Ovary (tissue), 9 donors: ENCODE data around the gene THSD7A. TPM values are rescaled to one million over a fixed set of nuclear protein-coding genes. Genes with fewer than 3 reads are reported as not detected.

Source experiments
- DNase-seq, 5 donors: peaks; one replicate each; pipeline ENCODE4 v3.0.0-alpha.2; 2019 to 2020
- H3K27ac ChIP-seq, 2 donors: fragments of 200-600 bp; one replicate each; pipeline versions ENCODE4 v1.5.1 to v1.8.0; 2019 to 2022
- H3K27me3 ChIP-seq: fragments of 200-600 bp; one replicate; pipeline ENCODE4 v1.8.0; 2022
- H3K36me3 ChIP-seq: fragments of 200-600 bp; sonication (generic); one replicate; pipeline ENCODE4 v1.5.1; 2019
- H3K4me1 ChIP-seq: one replicate; pipeline ENCODE4 v1.8.1; 2013; ENCODE audit warnings: mild to moderate bottlenecking, moderate library complexity; ENCODE audit not compliant: insufficient read depth
- H3K4me3 ChIP-seq: fragments of 200-600 bp; sonication (generic); one replicate; pipeline ENCODE4 v1.5.1; 2017
- H3K9me3 ChIP-seq, 2 donors: fragments of 200-600 bp in 1 of 2; sonication (generic) in 1 of 2; one replicate each; pipeline versions ENCODE4 v1.5.1 to v1.8.1; 2013 to 2019; ENCODE audit warnings: mild to moderate bottlenecking in 1 of 2, moderate library complexity in 1 of 2
- CTCF ChIP-seq, 3 donors: fragments of 450-650 bp in 2 of 3; fragments of 200-600 bp in 1 of 3; IDR thresholded peaks; one replicate each; pipeline versions ENCODE4 v1.5.1 to v1.8.0; 2016 to 2022; ENCODE audit warnings: antibody characterized with exemption in 3 of 3, mild to moderate bottlenecking in 1 of 3
- EP300 ChIP-seq: sonication (generic); formaldehyde crosslinking; IDR thresholded peaks from one replicate; pipeline ENCODE4 v1.6.1; 2017; ENCODE audit warnings: antibody characterized with exemption
- POLR2A ChIP-seq: fragments of 450-650 bp; IDR thresholded peaks from one replicate; pipeline ENCODE4 v1.6.1; 2017; ENCODE audit warnings: antibody characterized with exemption, mild to moderate bottlenecking, moderate library complexity
- WGBS, 3 donors: extraction: QIAGEN DNeasy Blood & Tissue Kit in 1 of 3; methylation state at CpG; one replicate each; pipeline versions ENCODE4 v1.1.5 to v1.1.7; 2013 to 2017; 5-methylcytosine and 5-hydroxymethylcytosine counted together
- intact Hi-C, 4 donors: fragments of 100-400 bp; cut with DNase I; formaldehyde crosslinking; loops; one replicate each; pipeline versions ENCODE4 v1.11.0 to v1.15.1; 2022 to 2023
- polyA plus RNA-seq, 2 donors: library from polyadenylated mRNA; stranded (reverse); fragments of 200-250 nt in 1 of 2; fragments of 350-450 nt in 1 of 2; fragmentation: Illumina TruSeq in 1 of 2; extraction: RNeasy Lipid Tissue Mini Kit (QIAGEN cat#74804) in 1 of 2; gene quantifications; one replicate each; pipeline ENCODE4 v1.2.3, GENCODE V29; 2013 to 2014
- total RNA-seq, 7 donors: library from RNA; depleted of rRNA in 2 of 7; stranded (reverse); fragments of >200 nt in 2 of 7; fragmentation: NEBNext Ultra II Directional in 3 of 7; extraction: Animal tissue kit (Norgen Biotek cat#: 25700) in 3 of 7; gene quantifications; one replicate each; pipeline versions ENCODE4 v1.1.0 to v1.2.4, GENCODE V29; 2016 to 2023
- donor health status: DM: no; HTN: no; CAD: no; lungs with moderate emphysema.
- donor health status: DM: no; HTN: no; CAD: no.
- donor health status: Bipolar disorder and iron deficiency.
- donor health status: DM: yes; HTN: yes; CAD: no.
- donor health status: DM: no; HTN: no; CAD: no.
- donor health status: DM: yes; HTN: yes; CAD: no.

Gene THSD7A
- total and polyA plus RNA-seq, 9 donors = 1.8 to 12.1 (median 3.6) TPM

- no peak for TF ChIP-seq EP300
- no peak for TF ChIP-seq POLR2A
- no peak for TF ChIP-seq CTCF (IDR thresholded peaks at IDR 0.05)
- no peak overlapping the region for H3K4me3 ChIP-seq
- H3K27ac ChIP-seq = no peak overlapping the region
- peaks cover 1% of the 10 kb centered on the region for H3K4me1 ChIP-seq
- DNase-seq = no peak
- 28 to 32% (median 29%) methylated on average over 2 of the region's 2 CpGs for WGBS, 3 donors
- intact Hi-C loops = no loop called here
- no peaks in the 10 kb centered on the region for H3K27me3 ChIP-seq
- no peaks in the 10 kb centered on the region for H3K9me3 ChIP-seq
- H3K36me3 ChIP-seq = no peaks in the 10 kb centered on the region
Measured at GRCh38 chr7:11698384-11698871, 133.6 kb downstream of the THSD7A start.

GRCh38 chr7:11690395-11690794, 141.6 kb downstream of the THSD7A start:
- Histone ChIP-seq H3K4me3 (no peak overlapping the region), H3K27me3 (no peaks in the 10 kb centered on the region), H3K9me3 (no peaks in the 10 kb centered on the region), H3K27ac (no peak overlapping the region), H3K4me1 (no peaks in the 10 kb centered on the region), H3K36me3 (no peaks in the 10 kb centered on the region)
- no peak for DNase-seq
- 72 to 87% (median 83%) methylated on average over 3 of the region's 3 CpGs for WGBS, 3 donors
- no peak for TF ChIP-seq EP300
- no peak for TF ChIP-seq POLR2A
- TF ChIP-seq CTCF (IDR thresholded peaks at IDR 0.05) = no peak
- intact Hi-C loops = no loop called here

GRCh38 chr7:11689096-11689495, 142.9 kb downstream of the THSD7A start:
- DNase-seq = no peak
- H3K27me3 ChIP-seq = no peaks in the 10 kb centered on the region
- no peaks in the 10 kb centered on the region for H3K4me1 ChIP-seq
- TF ChIP-seq CTCF (IDR thresholded peaks at IDR 0.05) (no peak), EP300 (no peak), POLR2A (no peak)
- WGBS, 3 donors = 68 to 78% (median 74%) methylated on average over 2 of the region's 2 CpGs
- no peaks in the 10 kb centered on the region for H3K9me3 ChIP-seq
- intact Hi-C loops = no loop called here
- H3K36me3 ChIP-seq = no peaks in the 10 kb centered on the region
- H3K4me3 ChIP-seq = no peak overlapping the region
- no peak overlapping the region for H3K27ac ChIP-seq

GRCh38 chr7:11681461-11681860, 150.5 kb downstream of the THSD7A start:
- no peak for DNase-seq
- intact Hi-C loops = no loop called here
- TF ChIP-seq POLR2A (no peak), EP300 (no peak), CTCF (IDR thresholded peaks at IDR 0.05) (no peak)
- H3K4me3 ChIP-seq = no peak overlapping the region
- WGBS, 3 donors = 76 to 91% (median 85%) methylated on average over 3 of the region's 3 CpGs
- no peaks in the 10 kb centered on the region for H3K9me3 ChIP-seq
- H3K36me3 ChIP-seq = no peaks in the 10 kb centered on the region
- no peaks in the 10 kb centered on the region for H3K4me1 ChIP-seq
- H3K27ac ChIP-seq = no peak overlapping the region
- H3K27me3 ChIP-seq = no peaks in the 10 kb centered on the region
